Neuronal stem cell (in vitro differentiated cells): ENCODE measurements around the gene ATOH7.
"Not testable (repeated sequence)": the region's sequence is repeated elsewhere in the genome, so short reads cannot be mapped to it uniquely, and the experiment has no call there.

ENCODE experiments used
- DNase-seq: peaks from one replicate; pipeline ENCODE4 v3.0.0-alpha.2; 2013; ENCODE audit warnings: low spot score
- H2AFZ ChIP-seq: one replicate; pipeline ENCODE4 v1.6.1; 2013; ENCODE audit warnings: mild to moderate bottlenecking, low read length, inconsistent platforms
- H2AK5ac ChIP-seq: 2 replicates; pipeline ENCODE4 v1.6.1; 2013; ENCODE audit warnings: low read depth, mild to moderate bottlenecking, inconsistent platforms, low read length, moderate library complexity, mixed read lengths
- H2BK120ac ChIP-seq: 2 replicates; pipeline ENCODE4 v1.6.1; 2013; ENCODE audit warnings: low read depth, mild to moderate bottlenecking, inconsistent platforms, low read length, moderate library complexity, mixed read lengths
- H2BK12ac ChIP-seq: one replicate; pipeline ENCODE4 v1.6.1; 2013; ENCODE audit warnings: low read length, inconsistent platforms
- H2BK15ac ChIP-seq: 2 replicates; pipeline ENCODE4 v1.6.1; 2013; ENCODE audit warnings: mild to moderate bottlenecking, low read length, inconsistent platforms, mixed read lengths
- H2BK5ac ChIP-seq: one replicate; pipeline ENCODE4 v1.6.1; 2013; ENCODE audit warnings: inconsistent platforms, mild to moderate bottlenecking, low read length, moderate library complexity
- H3K14ac ChIP-seq: one replicate; pipeline ENCODE4 v1.6.1; 2013; ENCODE audit warnings: low read length, inconsistent platforms
- H3K18ac ChIP-seq: 2 replicates; pipeline ENCODE4 v1.6.1; 2013; ENCODE audit warnings: low read length, inconsistent platforms
- H3K23ac ChIP-seq: 2 replicates; pipeline ENCODE4 v1.6.1; 2013; ENCODE audit warnings: low read depth, mild to moderate bottlenecking, mixed read lengths, low read length, inconsistent platforms; ENCODE audit not compliant: poor library complexity
- H3K27ac ChIP-seq: replicated peaks from 3 replicates; pipeline ENCODE4 v1.5.1; 2013; ENCODE audit warnings: low read length, inconsistent platforms
- H3K27me3 ChIP-seq, 3 experiments: 2 replicates each; pipeline ENCODE4 v1.6.1; 2013; ENCODE audit warnings: low read length in 3 of 3, mild to moderate bottlenecking in 2 of 3, inconsistent platforms in 1 of 3, low read depth in 1 of 3, mixed read lengths in 1 of 3, moderate library complexity in 1 of 3; ENCODE audit not compliant: control insufficient read depth in 3 of 3, insufficient read depth in 3 of 3
- H3K36me3 ChIP-seq, 2 donors: replicated peaks in 1 of 2; 2 replicates each; pipeline ENCODE4 v1.6.1; 2013; ENCODE audit warnings: low read length in 2 of 2; ENCODE audit not compliant: control insufficient read depth in 2 of 2, insufficient read depth in 2 of 2
- H3K4ac ChIP-seq: 2 replicates; pipeline ENCODE4 v1.6.1; 2013; ENCODE audit warnings: inconsistent platforms, mild to moderate bottlenecking, low read length, moderate library complexity
- H3K4me1 ChIP-seq, 2 donors: 1 replicate in 1 of 2; 2 replicates in 1 of 2; pipeline ENCODE4 v1.6.1; 2013; ENCODE audit warnings: low read length in 2 of 2, low read depth in 1 of 2; ENCODE audit not compliant: control insufficient read depth in 2 of 2, insufficient read depth in 1 of 2
- H3K4me2 ChIP-seq: one replicate; pipeline ENCODE4 v1.6.1; 2013; ENCODE audit warnings: mild to moderate bottlenecking, low read length, inconsistent platforms; ENCODE audit not compliant: insufficient read depth, poor library complexity, severe bottlenecking
- H3K4me3 ChIP-seq, 2 donors: 2 replicates each; pipeline ENCODE4 v1.5.1; 2013; ENCODE audit warnings: low read length in 2 of 2, mild to moderate bottlenecking in 2 of 2, inconsistent platforms in 1 of 2, moderate library complexity in 1 of 2
- H3K79me1 ChIP-seq: one replicate; pipeline ENCODE4 v1.6.1; 2013; ENCODE audit warnings: low read depth, mild to moderate bottlenecking, inconsistent platforms, low read length, moderate library complexity
- H3K9ac ChIP-seq: one replicate; pipeline ENCODE4 v1.6.1; 2013; ENCODE audit warnings: mild to moderate bottlenecking, low read depth, low read length, inconsistent platforms; ENCODE audit not compliant: poor library complexity
- H3K9me3 ChIP-seq, 2 donors: replicated peaks in 1 of 2; 2 replicates each; pipeline versions ENCODE3 to v1.6.1; 2013; ENCODE audit warnings: low read length in 2 of 2, mild to moderate bottlenecking in 2 of 2, inconsistent platforms in 1 of 2, low read depth in 1 of 2, mixed read lengths in 1 of 2, moderate library complexity in 1 of 2; ENCODE audit not compliant: control insufficient read depth in 2 of 2, insufficient read depth in 1 of 2
- H4K8ac ChIP-seq: one replicate; pipeline ENCODE4 v1.6.1; 2013; ENCODE audit warnings: low read depth, mild to moderate bottlenecking, inconsistent platforms, low read length, moderate library complexity
- H4K91ac ChIP-seq: one replicate; pipeline ENCODE4 v1.6.1; 2013; ENCODE audit warnings: low read length, low read depth, mild to moderate bottlenecking, inconsistent platforms; ENCODE audit not compliant: poor library complexity
- WGBS, 2 donors: extraction: QIAGEN DNeasy Blood & Tissue Kit; methylation state at CpG; one replicate each; pipeline ENCODE4 v1.1.7; 2013; ENCODE audit warnings: missing lambda C conversion rate in 2 of 2, mixed read lengths in 1 of 2; ENCODE audit not compliant: insufficient read length in 2 of 2, insufficient replicate concordance in 1 of 2; ENCODE audit errors: extremely low coverage in 2 of 2; 5-methylcytosine and 5-hydroxymethylcytosine counted together

Gene ATOH7

GRCh38 chr10:68196701-68197100 lies 35.2 kb downstream of the ATOH7 start:
- no peak overlapping the region for H2BK5ac ChIP-seq
- no CpG with 5 or more reads among the region's 3 CpGs for WGBS, 2 donors

GRCh38 chr10:68195776-68196175 lies 36.1 kb downstream of the ATOH7 start:
- not testable (repeated sequence) for H3K9ac ChIP-seq, H2AFZ ChIP-seq, H3K4me3 ChIP-seq, H3K79me1 ChIP-seq, H3K27ac ChIP-seq, H3K4ac ChIP-seq, H3K18ac ChIP-seq, H4K91ac ChIP-seq, H3K36me3 ChIP-seq, H4K8ac ChIP-seq, H3K4me2 ChIP-seq, H3K14ac ChIP-seq, H2BK120ac ChIP-seq, DNase-seq, H3K27me3 ChIP-seq, H3K4me1 ChIP-seq, H2BK12ac ChIP-seq, H3K23ac ChIP-seq, H3K9me3 ChIP-seq, H2BK5ac ChIP-seq, H2AK5ac ChIP-seq, H2BK15ac ChIP-seq
- no CpG with 5 or more reads among the region's 2 CpGs for WGBS, 2 donors

More at GRCh38 chr10:68196701-68197100, 35.2 kb downstream of the ATOH7 start:
- Histone ChIP-seq H3K14ac (no peak overlapping the region), H2AFZ (no peak overlapping the region), H3K4me3 (no peak overlapping the region), H3K23ac (no peak overlapping the region), H4K91ac (no peak overlapping the region), H3K27me3 (peaks cover 0 to 9% (median 0%) of the 10 kb centered on the region in 3 experiments), H3K36me3 (no peaks in the 10 kb centered on the region), H2BK15ac (no peak overlapping the region), H2BK12ac (no peak overlapping the region), H4K8ac (no peak overlapping the region), H3K18ac (no peak overlapping the region), H3K4ac (no peak overlapping the region), H2AK5ac (no peak overlapping the region), H3K9ac (no peak overlapping the region), H3K27ac (no peak overlapping the region), H3K4me2 (no peak overlapping the region), H3K4me1 (no peaks in the 10 kb centered on the region), H3K9me3 (no peaks in the 10 kb centered on the region), H3K79me1 (no peaks in the 10 kb centered on the region), H2BK120ac (no peak overlapping the region)
- no peak for DNase-seq

GRCh38 chr10:68194290-68194689 lies 37.6 kb downstream of the ATOH7 start:
- H2AK5ac ChIP-seq = no peak overlapping the region
- H3K14ac ChIP-seq = no peak overlapping the region
- H3K9ac ChIP-seq = no peak overlapping the region
- no peak overlapping the region for H2AFZ ChIP-seq
- no peak overlapping the region for H2BK15ac ChIP-seq
- H2BK120ac ChIP-seq = no peak overlapping the region
- H3K9me3 ChIP-seq = no peaks in the 10 kb centered on the region
- no peak overlapping the region for H3K4me3 ChIP-seq
- H3K18ac ChIP-seq = peak overlapping the region; percentile 41
- H3K4me1 ChIP-seq = no peaks in the 10 kb centered on the region
- no peaks in the 10 kb centered on the region for H3K79me1 ChIP-seq
- peaks cover 0 to 9% (median 0%) of the 10 kb centered on the region in 3 experiments for H3K27me3 ChIP-seq
- H2BK5ac ChIP-seq = no peak overlapping the region
- H3K36me3 ChIP-seq = no peaks in the 10 kb centered on the region
- no CpG with 5 or more reads among the region's 6 CpGs for WGBS, 2 donors
- no peak overlapping the region for H3K4ac ChIP-seq
- H4K91ac ChIP-seq = no peak overlapping the region
- no peak for DNase-seq
- H4K8ac ChIP-seq = no peak overlapping the region
- H3K27ac ChIP-seq = no peak overlapping the region
- H3K23ac ChIP-seq = no peak overlapping the region
- peak overlapping the region; percentile 84 for H2BK12ac ChIP-seq
- no peak overlapping the region for H3K4me2 ChIP-seq

GRCh38 chr10:68192113-68192512 lies 39.8 kb downstream of the ATOH7 start:
- H3K4me3 ChIP-seq = no peak overlapping the region
- H2BK12ac ChIP-seq = no peak overlapping the region
- H3K27me3 ChIP-seq = peaks cover 0 to 7% (median 0%) of the 10 kb centered on the region in 3 experiments
- H2BK5ac ChIP-seq = no peak overlapping the region
- no peak for DNase-seq
- no peak overlapping the region for H3K4ac ChIP-seq
- H3K18ac ChIP-seq = no peak overlapping the region
- no peak overlapping the region for H4K8ac ChIP-seq
- H2AK5ac ChIP-seq = no peak overlapping the region
- no peak overlapping the region for H3K14ac ChIP-seq
- H3K9ac ChIP-seq = no peak overlapping the region
- no peak overlapping the region for H3K4me2 ChIP-seq
- H3K4me1 ChIP-seq = no peaks in the 10 kb centered on the region
- no peak overlapping the region for H4K91ac ChIP-seq
- no peaks in the 10 kb centered on the region for H3K36me3 ChIP-seq
- H3K23ac ChIP-seq = no peak overlapping the region
- no CpG with 5 or more reads among the region's 3 CpGs for WGBS, 2 donors
- no peak overlapping the region for H3K27ac ChIP-seq
- H2AFZ ChIP-seq = no peak overlapping the region
- no peak overlapping the region for H2BK15ac ChIP-seq
- no peak overlapping the region for H2BK120ac ChIP-seq
- no peaks in the 10 kb centered on the region for H3K79me1 ChIP-seq
- H3K9me3 ChIP-seq = no peaks in the 10 kb centered on the region
